Fibroblast of villous mesenchyme (primary cell): ENCODE measurements around the gene PLCL2. TPM values are rescaled to one million over a fixed set of nuclear protein-coding genes. Genes with fewer than 3 reads are reported as not detected.

Experiments
- DNase-seq: peaks from one replicate; pipeline ENCODE4 v3.0.0-alpha.2; 2010; ENCODE audit warnings: low read depth
- H3K4me3 ChIP-seq: 2 replicates; pipeline ENCODE4 v1.5.1; 2011; ENCODE audit warnings: low read depth, mild to moderate bottlenecking, low read length
- total RNA-seq: library from RNA; depleted of rRNA; stranded (reverse); fragments of >200 nt; gene quantifications from 2 replicates; pipeline ENCODE4 v1.2.3, GENCODE V29; 2012
- TF ChIP-seq, protein P1 (sequence below): IDR thresholded peaks from 2 replicates; pipeline ENCODE4 v1.5.1; 2012; ENCODE audit warnings: low read depth, mild to moderate bottlenecking, low read length; ENCODE audit not compliant: insufficient read depth

Gene PLCL2
- total RNA-seq, 1 donor = 5.6 TPM

GRCh38 chr3:17038141-17038540 is 153.4 kb downstream of the PLCL2 start:
- TF ChIP-seq, protein P1, sequence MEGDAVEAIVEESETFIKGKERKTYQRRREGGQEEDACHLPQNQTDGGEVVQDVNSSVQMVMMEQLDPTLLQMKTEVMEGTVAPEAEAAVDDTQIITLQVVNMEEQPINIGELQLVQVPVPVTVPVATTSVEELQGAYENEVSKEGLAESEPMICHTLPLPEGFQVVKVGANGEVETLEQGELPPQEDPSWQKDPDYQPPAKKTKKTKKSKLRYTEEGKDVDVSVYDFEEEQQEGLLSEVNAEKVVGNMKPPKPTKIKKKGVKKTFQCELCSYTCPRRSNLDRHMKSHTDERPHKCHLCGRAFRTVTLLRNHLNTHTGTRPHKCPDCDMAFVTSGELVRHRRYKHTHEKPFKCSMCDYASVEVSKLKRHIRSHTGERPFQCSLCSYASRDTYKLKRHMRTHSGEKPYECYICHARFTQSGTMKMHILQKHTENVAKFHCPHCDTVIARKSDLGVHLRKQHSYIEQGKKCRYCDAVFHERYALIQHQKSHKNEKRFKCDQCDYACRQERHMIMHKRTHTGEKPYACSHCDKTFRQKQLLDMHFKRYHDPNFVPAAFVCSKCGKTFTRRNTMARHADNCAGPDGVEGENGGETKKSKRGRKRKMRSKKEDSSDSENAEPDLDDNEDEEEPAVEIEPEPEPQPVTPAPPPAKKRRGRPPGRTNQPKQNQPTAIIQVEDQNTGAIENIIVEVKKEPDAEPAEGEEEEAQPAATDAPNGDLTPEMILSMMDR = no peak
- H3K4me3 ChIP-seq = no peak overlapping the region
- DNase-seq = no peak

DNA sequence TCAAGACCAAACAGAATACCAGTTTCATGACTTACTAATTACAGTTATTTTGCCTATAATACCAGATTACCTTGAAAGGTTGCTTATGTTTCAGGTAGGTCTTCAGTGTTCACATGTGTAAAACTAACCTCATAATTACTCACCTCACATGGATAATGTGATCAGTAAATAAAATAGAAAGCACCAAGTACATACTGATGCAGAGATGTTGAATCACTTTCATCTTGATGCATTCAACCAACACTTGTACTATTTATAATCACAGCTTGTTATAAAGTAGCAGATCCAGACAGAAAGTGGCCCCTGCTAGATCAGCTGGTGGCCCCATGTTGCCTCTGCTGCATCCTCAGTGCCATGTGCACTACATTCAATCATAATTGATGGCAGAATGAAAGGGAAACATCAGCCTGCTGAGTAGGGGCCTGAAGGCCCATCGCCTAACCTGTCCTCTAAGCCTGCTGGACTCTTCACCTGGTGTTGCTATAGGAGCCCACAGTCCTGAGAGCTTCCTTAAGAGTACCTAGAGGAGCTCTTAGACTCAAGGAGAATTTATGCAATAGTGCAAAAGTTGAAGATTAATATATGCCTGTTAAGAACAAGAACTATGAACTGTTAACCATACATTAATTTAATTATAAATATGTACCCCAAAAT is 154.3 kb downstream of the PLCL2 start:
- no peak overlapping the region for H3K4me3 ChIP-seq
- TF ChIP-seq, protein P1 = no peak
- DNase-seq = no peak

GRCh38 chr3:17039594-17039993 is 154.8 kb downstream of the PLCL2 start:
- TF ChIP-seq, protein P1 = no peak
- no peak overlapping the region for H3K4me3 ChIP-seq
- peak; percentile 67 for DNase-seq

GRCh38 chr3:17040322-17040989 is 155.7 kb downstream of the PLCL2 start:
- TF ChIP-seq, protein P1 = no peak
- no peak for DNase-seq
- no peak overlapping the region for H3K4me3 ChIP-seq

DNA sequence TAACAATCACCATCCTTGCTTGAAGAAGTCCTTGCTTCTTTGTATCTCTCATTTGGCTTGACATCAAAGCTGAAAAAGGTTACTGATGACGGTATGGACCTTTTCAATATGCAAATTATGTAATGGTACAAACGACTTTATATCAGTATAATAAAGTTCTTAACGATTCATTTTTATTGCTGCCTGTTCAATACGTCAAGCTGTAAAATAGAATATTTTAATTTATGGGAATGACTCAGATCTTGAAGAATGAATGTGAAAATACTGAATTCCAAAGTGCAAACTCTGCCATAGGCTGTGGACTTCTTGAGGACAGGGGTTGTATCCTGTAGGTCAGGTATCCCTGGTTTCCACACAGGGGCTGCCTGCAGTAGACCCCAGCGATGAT is 156.2 kb downstream of the PLCL2 start:
- peak; percentile 71 for DNase-seq
- H3K4me3 ChIP-seq = no peak overlapping the region
- TF ChIP-seq, protein P1 = no peak

GRCh38 chr3:17044855-17045254 is 160.1 kb downstream of the PLCL2 start:
- peak; percentile 38 for DNase-seq
- H3K4me3 ChIP-seq = no peak overlapping the region
- TF ChIP-seq, protein P1 = no peak

GRCh38 chr3:17045705-17046104 is 160.9 kb downstream of the PLCL2 start:
- no peak overlapping the region for H3K4me3 ChIP-seq
- no peak for DNase-seq
- TF ChIP-seq, protein P1 = no peak
